ENCODE data around the gene SBK1.

GRCh38 chr16:28311913-28312312 lies 19.6 kb downstream of the SBK1 start:
- TF ChIP-seq POLR2A (IDR thresholded peaks at IDR 0.05) (no peak), CTCF (IDR thresholded peaks at IDR 0.05) (no peak), EP300 (IDR thresholded peaks at IDR 0.05) (no peak)
